PC-3 (cell line): ENCODE results near the gene COL2A1. TPM values are rescaled to one million over a fixed set of nuclear protein-coding genes. Genes with fewer than 3 reads are reported as not detected.

Source experiments
- ATAC-seq: fragments of 200-7000 bp; cut with Tn5 transposase; 2 replicates; pipeline ENCODE4 v1.9.1; 2020; ENCODE audit warnings: mild to moderate bottlenecking, moderate library complexity
- BruUV-seq: library from RNA; stranded (reverse); fragments of 400-500 nt; replicated peaks from 2 replicates; lab custom pipeline; 2021; lab: Mats Ljungman, UMichigan
- CTCF ChIA-PET: fragments of 300-600 bp; sonication (Branson Sonifier 250); formaldehyde crosslinking; loops from one replicate; lab custom pipeline; 2022; ENCODE audit warnings: antibody characterized with exemption; lab: Charles Lee
- POLR2A ChIA-PET: fragments of 300-600 bp; sonication (Branson Sonifier 250); formaldehyde crosslinking; loops from one replicate; lab custom pipeline; 2022; ENCODE audit warnings: antibody characterized with exemption; ENCODE audit not compliant: unreplicated experiment; lab: Charles Lee
- DNase-seq: peaks from one replicate; pipeline ENCODE4 v3.0.0-alpha.2; 2015
- H2AFZ ChIP-seq: fragments of 300-600 bp; sonication (generic); 2 replicates; pipeline ENCODE4 v1.6.0; 2016; ENCODE audit warnings: antibody characterized with exemption, low read length
- H3F3A ChIP-seq: fragments of 300-600 bp; sonication (generic); one replicate; pipeline ENCODE4 v1.6.0; 2017; ENCODE audit warnings: antibody characterized with exemption, low read length, control low read depth, mild to moderate bottlenecking; ENCODE audit not compliant: unreplicated experiment
- H3K27ac ChIP-seq: fragments of 300-600 bp; sonication (generic); 2 replicates; pipeline ENCODE4 v1.5.1; 2016; ENCODE audit warnings: mild to moderate bottlenecking, low read length
- H3K27me3 ChIP-seq: fragments of 300-600 bp; sonication (generic); 2 replicates; pipeline ENCODE4 v1.6.1; 2016; ENCODE audit warnings: low read length, mixed read lengths
- H3K36me3 ChIP-seq: fragments of 300-600 bp; sonication (generic); 2 replicates; pipeline ENCODE4 v1.6.1; 2016; ENCODE audit warnings: low read depth, mixed run types, low read length, mixed read lengths
- H3K4me1 ChIP-seq: fragments of 300-600 bp; sonication (generic); 2 replicates; pipeline ENCODE4 v1.5.1; 2016; ENCODE audit warnings: low read length; ENCODE audit not compliant: insufficient read depth
- H3K4me2 ChIP-seq: fragments of 300-600 bp; sonication (generic); 2 replicates; pipeline ENCODE4 v1.6.0; 2016; ENCODE audit warnings: low read length
- H3K4me3 ChIP-seq: fragments of 300-600 bp; sonication (generic); 2 replicates; pipeline ENCODE4 v1.5.1; 2016; ENCODE audit warnings: mild to moderate bottlenecking, low read length, mixed read lengths
- H3K79me2 ChIP-seq: fragments of 300-600 bp; sonication (generic); 2 replicates; pipeline ENCODE4 v1.6.1; 2017; ENCODE audit warnings: low read length, mixed read lengths
- H3K9ac ChIP-seq: fragments of 300-600 bp; sonication (generic); 2 replicates; pipeline ENCODE4 v1.6.0; 2016; ENCODE audit warnings: mild to moderate bottlenecking, low read length
- H3K9me2 ChIP-seq: fragments of 300-600 bp; sonication (generic); replicated peaks from 2 replicates; pipeline ENCODE4 v1.6.1; 2016; ENCODE audit warnings: mixed run types, low read length, mixed read lengths
- H3K9me3 ChIP-seq: fragments of 300-600 bp; sonication (generic); 2 replicates; pipeline ENCODE4 v1.6.1; 2016; ENCODE audit warnings: low read length, mixed read lengths
- H4K20me1 ChIP-seq: fragments of 300-600 bp; sonication (generic); 2 replicates; pipeline ENCODE4 v1.6.1; 2016; ENCODE audit warnings: low read length, mixed read lengths
- CTCF ChIP-seq: fragments of 300-600 bp; sonication (generic); conservative IDR thresholded peaks from 2 replicates; pipeline ENCODE4 v1.5.1; 2017; ENCODE audit warnings: antibody characterized with exemption, low read depth, mild to moderate bottlenecking, low read length
- EZH2 ChIP-seq: fragments of 300-600 bp; sonication (generic); IDR thresholded peaks from one replicate; pipeline ENCODE4 v1.6.1; 2017; ENCODE audit warnings: antibody characterized with exemption, mild to moderate bottlenecking, low read length; ENCODE audit not compliant: unreplicated experiment
- EZH2phosphoT487 ChIP-seq: fragments of 300-600 bp; sonication (generic); IDR thresholded peaks from 2 replicates; pipeline ENCODE4 v1.6.1; 2018; ENCODE audit warnings: mild to moderate bottlenecking, antibody characterized with exemption, low read length, borderline replicate concordance
- intact Hi-C: fragments of 100-400 bp; cut with micrococcal nuclease; formaldehyde crosslinking; loops from 2 replicates; pipeline ENCODE4 v1.9.0; 2023
- total RNA-seq: library from RNA; depleted of rRNA; stranded (reverse); fragments of >200 nt; gene quantifications from 2 replicates; pipeline ENCODE4 v1.2.3, GENCODE V29; 2014; rRNA removed

Gene COL2A1
- total RNA-seq, 1 experiment from 2014 or later: 6.7 TPM

DNA sequence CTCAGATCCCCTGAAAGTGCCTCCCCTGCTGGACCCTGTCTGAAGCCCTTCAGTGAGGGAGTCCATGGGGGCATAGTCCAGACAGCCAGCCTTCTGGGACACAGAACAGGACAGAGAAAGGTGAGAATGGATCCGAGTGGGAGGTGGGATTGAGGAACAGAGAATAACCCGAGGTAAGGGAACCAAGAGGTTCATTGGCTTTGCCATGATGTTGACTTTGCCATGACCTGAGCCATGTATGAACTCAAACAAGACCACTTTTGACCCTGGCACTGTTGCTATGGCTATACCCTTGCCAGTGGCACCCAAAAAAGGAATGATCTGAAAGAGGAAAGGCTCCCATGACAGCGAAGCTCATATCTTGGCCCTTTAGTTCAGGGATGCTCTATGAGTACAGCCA is 76.9 kb downstream of the COL2A1 start:
- H3K36me3 ChIP-seq: no peaks in the 10 kb centered on the region
- no peak overlapping the region for H3K4me3 ChIP-seq
- no peak overlapping the region for H2AFZ ChIP-seq
- H3K27ac ChIP-seq: no peak overlapping the region
- peaks cover 83% of the 10 kb centered on the region for H3K27me3 ChIP-seq
- ATAC-seq (no peak), DNase-seq (no peak)
- H3F3A ChIP-seq: no peaks in the 10 kb centered on the region
- ChIA-PET POLR2A (no interaction called here), CTCF (no interaction called here)
- no peak overlapping the region for H3K9ac ChIP-seq
- intact Hi-C loops: no loop called here
- no peaks in the 10 kb centered on the region for H3K9me3 ChIP-seq
- no peaks in the 10 kb centered on the region for H4K20me1 ChIP-seq
- BruUV-seq: no TSS peak
- H3K9me2 ChIP-seq: no peaks in the 10 kb centered on the region
- no peaks in the 10 kb centered on the region for H3K79me2 ChIP-seq
- no peak overlapping the region for H3K4me2 ChIP-seq
- H3K4me1 ChIP-seq: no peaks in the 10 kb centered on the region
- TF ChIP-seq EZH2: no peak
- no peak for TF ChIP-seq CTCF
- no peak for TF ChIP-seq EZH2phosphoT487

Other genes starting within 250 kb of the COL2A1 start
- 6.7 and 9.3 TPM in 2 replicates for gene RAPGEF3, start 245.6 kb downstream of the COL2A1 start, total RNA-seq
- gene SLC48A1, start 231.2 kb downstream of the COL2A1 start, total RNA-seq: 21.4 and 22.3 TPM in 2 replicates
- 44.2 and 59.6 TPM in 2 replicates for gene HDAC7, start 184.6 kb downstream of the COL2A1 start, total RNA-seq
- 19.6 and 19.9 TPM in 2 replicates for gene VDR, start 99.5 kb downstream of the COL2A1 start, total RNA-seq
- gene TMEM106C, start 40.9 kb downstream of the COL2A1 start, total RNA-seq: 114 and 166 TPM in 2 replicates
- 16.9 and 20.9 TPM in 2 replicates for gene SENP1, start 101.6 kb upstream of the COL2A1 start, total RNA-seq
- 62.2 and 80.8 TPM in 2 replicates for gene PFKM, start 114.9 kb upstream of the COL2A1 start, total RNA-seq
- gene ASB8, start 153.0 kb upstream of the COL2A1 start, total RNA-seq: 18.0 and 34.4 TPM in 2 replicates
- gene CCDC184, start 179.2 kb upstream of the COL2A1 start, total RNA-seq: not detected in 2 replicates
- gene OR10AD1, start 198.8 kb upstream of the COL2A1 start, total RNA-seq: not detected in 2 replicates